H9 (cell line): ENCODE results near the gene B3GNT7. TPM values are rescaled to one million over a fixed set of nuclear protein-coding genes. Genes with fewer than 3 reads are reported as not detected.

ENCODE experiments used
- DNase-seq: peaks from one replicate; pipeline ENCODE4 v3.0.0-alpha.2; 2017
- H2AFZ ChIP-seq: one replicate; pipeline ENCODE4 v1.6.1; 2013; ENCODE audit warnings: mild to moderate bottlenecking, low read length, control low read depth, moderate library complexity
- H2AK5ac ChIP-seq: 2 replicates; pipeline ENCODE4 v1.6.1; 2013; ENCODE audit warnings: low read length, control low read depth, mixed read lengths; ENCODE audit not compliant: insufficient read length
- H2BK120ac ChIP-seq: one replicate; pipeline ENCODE4 v1.6.1; 2013; ENCODE audit warnings: low read depth, mild to moderate bottlenecking, low read length, control low read depth, inconsistent platforms; ENCODE audit not compliant: poor library complexity, severe bottlenecking
- H2BK12ac ChIP-seq: 2 replicates; pipeline ENCODE4 v1.6.1; 2013; ENCODE audit warnings: low read length, control low read depth, mixed read lengths, low read depth; ENCODE audit not compliant: insufficient read length
- H2BK15ac ChIP-seq: 2 replicates; pipeline ENCODE4 v1.6.1; 2013; ENCODE audit warnings: low read depth, low read length, control low read depth
- H2BK20ac ChIP-seq: one replicate; pipeline ENCODE4 v1.6.1; 2013; ENCODE audit warnings: low read depth, mild to moderate bottlenecking, low read length, control low read depth, inconsistent platforms; ENCODE audit not compliant: poor library complexity, severe bottlenecking
- H2BK5ac ChIP-seq: 2 replicates; pipeline ENCODE4 v1.6.1; 2013; ENCODE audit warnings: low read length, control low read depth, mixed read lengths; ENCODE audit not compliant: insufficient read length
- H3K14ac ChIP-seq: 2 replicates; pipeline ENCODE4 v1.6.1; 2013; ENCODE audit warnings: low read length, control low read depth; ENCODE audit not compliant: insufficient read depth
- H3K18ac ChIP-seq: 2 replicates; pipeline ENCODE4 v1.6.1; 2013; ENCODE audit warnings: low read depth, mild to moderate bottlenecking, mixed read lengths, low read length, control low read depth; ENCODE audit not compliant: insufficient read length
- H3K23ac ChIP-seq: 2 replicates; pipeline ENCODE4 v1.6.1; 2013; ENCODE audit warnings: low read length, control low read depth, mixed read lengths, low read depth; ENCODE audit not compliant: insufficient read length
- H3K23me2 ChIP-seq: 2 replicates; pipeline ENCODE4 v1.6.1; 2013; ENCODE audit warnings: low read depth, mild to moderate bottlenecking, mixed read lengths, low read length, control low read depth; ENCODE audit not compliant: insufficient read length, poor library complexity, severe bottlenecking
- H3K27ac ChIP-seq: 2 replicates; pipeline ENCODE4 v1.5.1; 2013; ENCODE audit warnings: low read length, control low read depth, mixed read lengths, low read depth; ENCODE audit not compliant: insufficient read length
- H3K27me3 ChIP-seq: 2 replicates; pipeline ENCODE4 v1.6.1; 2013; ENCODE audit warnings: low read length, control low read depth, inconsistent platforms; ENCODE audit not compliant: insufficient read depth
- H3K4ac ChIP-seq: 2 replicates; pipeline ENCODE4 v1.6.1; 2013; ENCODE audit warnings: low read depth, mild to moderate bottlenecking, control low read depth, inconsistent platforms, low read length, moderate library complexity
- H3K4me1 ChIP-seq: 2 replicates; pipeline ENCODE4 v1.6.1; 2013; ENCODE audit warnings: low read length, control low read depth, inconsistent platforms; ENCODE audit not compliant: insufficient read depth
- H3K4me2 ChIP-seq: 2 replicates; pipeline ENCODE4 v1.6.1; 2013; ENCODE audit warnings: low read length, control low read depth, mixed read lengths; ENCODE audit not compliant: insufficient read length, insufficient read depth
- H3K56ac ChIP-seq: 2 replicates; pipeline ENCODE4 v1.6.1; 2013; ENCODE audit warnings: low read depth, mild to moderate bottlenecking, mixed read lengths, low read length, control low read depth; ENCODE audit not compliant: insufficient read length
- H3K79me1 ChIP-seq: 2 replicates; pipeline ENCODE4 v1.6.1; 2013; ENCODE audit warnings: low read depth, mild to moderate bottlenecking, moderate library complexity, low read length, control low read depth, inconsistent platforms; ENCODE audit not compliant: insufficient read depth, poor library complexity, severe bottlenecking
- H3K79me2 ChIP-seq: 2 replicates; pipeline ENCODE4 v1.6.1; 2013; ENCODE audit warnings: low read length, control low read depth, inconsistent platforms; ENCODE audit not compliant: insufficient read depth
- H3K9ac ChIP-seq: 2 replicates; pipeline ENCODE4 v1.6.1; 2013; ENCODE audit warnings: low read length, control low read depth, mixed read lengths; ENCODE audit not compliant: insufficient read length; ENCODE audit errors: extremely low read depth
- H3K9me3 ChIP-seq: one replicate; pipeline ENCODE4 v1.6.1; 2013; ENCODE audit warnings: low read depth, low read length, inconsistent platforms; ENCODE audit not compliant: control insufficient read depth
- H3T11ph ChIP-seq: one replicate; pipeline ENCODE4 v1.6.1; 2013; ENCODE audit warnings: mild to moderate bottlenecking, low read length, control low read depth, inconsistent platforms
- H4K20me1 ChIP-seq: one replicate; pipeline ENCODE4 v1.6.1; 2013; ENCODE audit not compliant: control insufficient read depth, insufficient read length, insufficient read depth
- H4K5ac ChIP-seq: 2 replicates; pipeline ENCODE4 v1.6.1; 2013; ENCODE audit warnings: low read depth, mild to moderate bottlenecking, mixed read lengths, low read length, control low read depth; ENCODE audit not compliant: insufficient read length
- H4K8ac ChIP-seq: replicated peaks from 2 replicates; pipeline ENCODE4 v1.6.1; 2013; ENCODE audit warnings: low read length, control low read depth, mixed read lengths, low read depth; ENCODE audit not compliant: insufficient read length
- H4K91ac ChIP-seq: 2 replicates; pipeline ENCODE4 v1.6.1; 2013; ENCODE audit warnings: low read depth, mild to moderate bottlenecking, moderate library complexity, mixed read lengths, low read length, control low read depth; ENCODE audit not compliant: insufficient read length
- H3K27ac Mint-ChIP-seq, 3 experiments: 2 replicates in 2 of 3; 3 replicates in 1 of 3; pipeline ENCODE4 v1.8.0; 2020 to 2021; ENCODE audit warnings: mixed read lengths in 3 of 3, mild to moderate bottlenecking in 1 of 3, moderate library complexity in 1 of 3
- H3K27me3 Mint-ChIP-seq: 2 replicates; pipeline ENCODE4 v1.8.0; 2021; ENCODE audit warnings: low read depth, mild to moderate bottlenecking, moderate library complexity, mixed read lengths
- H3K36me3 Mint-ChIP-seq, 3 experiments: 2 replicates in 2 of 3; 3 replicates in 1 of 3; pipeline ENCODE4 v1.8.0; 2020 to 2021; ENCODE audit warnings: low read depth in 3 of 3, mixed read lengths in 3 of 3; ENCODE audit not compliant: insufficient read depth in 1 of 3
- H3K4me1 Mint-ChIP-seq, 2 experiments: 2 replicates each; pipeline ENCODE4 v1.8.0; 2020; ENCODE audit warnings: mixed read lengths in 2 of 2
- H3K4me3 Mint-ChIP-seq, 2 experiments: 2 replicates in 1 of 2; 3 replicates in 1 of 2; pipeline ENCODE4 v1.8.0; 2020 to 2021; ENCODE audit warnings: mild to moderate bottlenecking in 2 of 2, mixed read lengths in 2 of 2, moderate library complexity in 1 of 2
- H3K9me3 Mint-ChIP-seq, 2 experiments: 2 replicates in 1 of 2; 3 replicates in 1 of 2; pipeline ENCODE4 v1.8.0; 2020; ENCODE audit warnings: mild to moderate bottlenecking in 2 of 2, mixed read lengths in 2 of 2, moderate library complexity in 1 of 2
- CTCF ChIP-seq: fragments of 200-600 bp; sonication (generic); conservative IDR thresholded peaks from 3 replicates; pipeline ENCODE4 v1.8.0; 2021; ENCODE audit warnings: antibody characterized with exemption, mild to moderate bottlenecking
- WGBS: extraction: QIAGEN DNeasy Blood & Tissue Kit; methylation state at CpG from one replicate; pipeline ENCODE4 v1.1.7; 2013; ENCODE audit warnings: missing lambda C conversion rate, low lambda C conversion rate, mixed read lengths; ENCODE audit not compliant: insufficient read length; ENCODE audit errors: extremely low coverage; 5-methylcytosine and 5-hydroxymethylcytosine counted together
- total RNA-seq: library from RNA; stranded (reverse); gene quantifications from 2 replicates; pipeline ENCODE4 v1.2.1, GENCODE V29; 2021

The B3GNT7 gene
- total RNA-seq, 1 experiment from 2014 or later: 42.2 TPM

GRCh38 chr2:231370429-231370748 is 25.1 kb upstream of the B3GNT7 start:
- Histone ChIP-seq H4K20me1 (no peaks in the 10 kb centered on the region), H4K91ac (peak overlapping the region; percentile 51), H3K27me3 (no peaks in the 10 kb centered on the region), H3K27ac (peak overlapping the region; percentile 53), H2BK120ac (no peak overlapping the region), H3K4me2 (no peak overlapping the region), H3K79me1 (no peaks in the 10 kb centered on the region), H3K18ac (peak overlapping the region; percentile 73), H2AK5ac (no peak overlapping the region), H2BK15ac (no peak overlapping the region), H3T11ph (no peak overlapping the region), H3K4ac (no peak overlapping the region; the same call in 1 of the 2 replicates), H4K8ac (no peak overlapping the region), H2BK5ac (no peak overlapping the region), H3K9me3 (no peaks in the 10 kb centered on the region), H3K9ac (no peak overlapping the region), H3K23ac (no peak overlapping the region), H3K23me2 (no peaks in the 10 kb centered on the region), H3K56ac (no peak overlapping the region), H2BK12ac (no peak overlapping the region), H2BK20ac (no peak overlapping the region), H3K14ac (peak overlapping the region; percentile 50), H3K79me2 (no peaks in the 10 kb centered on the region), H3K4me1 (peaks cover 9% of the 10 kb centered on the region; the same call in 1 of the 2 replicates), H2AFZ (no peak overlapping the region), H4K5ac (no peak overlapping the region)
- Mint-ChIP-seq H3K27ac (peak overlapping the region; percentile 94 to 97 (median 95)), H3K36me3 (peaks cover 0 to 7% (median 4%) of the 10 kb centered on the region in 3 experiments; a peak in 5 of 7 replicates), H3K9me3 (peaks cover 0 to 1% of the 10 kb centered on the region in 2 experiments; a peak in 1 of 5 replicates), H3K27me3 (no peaks in the 10 kb centered on the region), H3K4me3 (peak overlapping the region; percentile 34 to 48; a peak in 2 of 5 replicates), H3K4me1 (peaks cover 40 to 52% of the 10 kb centered on the region in 2 experiments)
- no CpG with 5 or more reads among the region's 6 CpGs for WGBS
- no peak for TF ChIP-seq CTCF
- peak; percentile 75 for DNase-seq
